ENCODE data around the gene ARHGAP9.

DNA sequence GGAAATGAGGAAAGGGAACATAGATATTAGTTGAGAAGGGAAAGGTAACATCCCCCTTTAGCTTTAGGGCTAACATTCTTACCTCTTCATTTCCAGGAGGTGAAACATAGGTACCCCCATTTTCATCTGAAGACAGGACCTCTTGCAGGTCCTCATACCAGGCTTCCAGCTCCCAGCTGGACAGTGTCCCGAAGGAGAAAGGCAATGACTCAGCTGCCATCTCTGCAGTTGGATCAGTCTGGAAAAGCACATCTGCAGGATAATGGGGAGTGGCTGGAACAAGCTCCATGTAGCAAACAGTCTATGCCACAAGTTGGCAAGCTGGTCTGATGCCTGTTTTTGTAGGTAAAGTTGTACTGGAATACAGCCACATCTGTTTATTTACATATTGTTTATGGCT, 37.5 kb upstream of the ARHGAP9 start:
- TF ChIP-seq, protein P1, sequence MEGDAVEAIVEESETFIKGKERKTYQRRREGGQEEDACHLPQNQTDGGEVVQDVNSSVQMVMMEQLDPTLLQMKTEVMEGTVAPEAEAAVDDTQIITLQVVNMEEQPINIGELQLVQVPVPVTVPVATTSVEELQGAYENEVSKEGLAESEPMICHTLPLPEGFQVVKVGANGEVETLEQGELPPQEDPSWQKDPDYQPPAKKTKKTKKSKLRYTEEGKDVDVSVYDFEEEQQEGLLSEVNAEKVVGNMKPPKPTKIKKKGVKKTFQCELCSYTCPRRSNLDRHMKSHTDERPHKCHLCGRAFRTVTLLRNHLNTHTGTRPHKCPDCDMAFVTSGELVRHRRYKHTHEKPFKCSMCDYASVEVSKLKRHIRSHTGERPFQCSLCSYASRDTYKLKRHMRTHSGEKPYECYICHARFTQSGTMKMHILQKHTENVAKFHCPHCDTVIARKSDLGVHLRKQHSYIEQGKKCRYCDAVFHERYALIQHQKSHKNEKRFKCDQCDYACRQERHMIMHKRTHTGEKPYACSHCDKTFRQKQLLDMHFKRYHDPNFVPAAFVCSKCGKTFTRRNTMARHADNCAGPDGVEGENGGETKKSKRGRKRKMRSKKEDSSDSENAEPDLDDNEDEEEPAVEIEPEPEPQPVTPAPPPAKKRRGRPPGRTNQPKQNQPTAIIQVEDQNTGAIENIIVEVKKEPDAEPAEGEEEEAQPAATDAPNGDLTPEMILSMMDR (IDR thresholded peaks at IDR 0.05; ENCODE audit: insufficient read depth, low read length), result no peak
- TF ChIP-seq GABPA (IDR thresholded peaks at IDR 0.05; ENCODE audit: low read depth) (no peak), POLR2AphosphoS5 (IDR thresholded peaks at IDR 0.05; ENCODE audit: low read depth) (no peak), SPI1 (IDR thresholded peaks at IDR 0.05; ENCODE audit: borderline replicate concordance, low read depth) (no peak)
- TF ChIP-seq, protein P2, sequence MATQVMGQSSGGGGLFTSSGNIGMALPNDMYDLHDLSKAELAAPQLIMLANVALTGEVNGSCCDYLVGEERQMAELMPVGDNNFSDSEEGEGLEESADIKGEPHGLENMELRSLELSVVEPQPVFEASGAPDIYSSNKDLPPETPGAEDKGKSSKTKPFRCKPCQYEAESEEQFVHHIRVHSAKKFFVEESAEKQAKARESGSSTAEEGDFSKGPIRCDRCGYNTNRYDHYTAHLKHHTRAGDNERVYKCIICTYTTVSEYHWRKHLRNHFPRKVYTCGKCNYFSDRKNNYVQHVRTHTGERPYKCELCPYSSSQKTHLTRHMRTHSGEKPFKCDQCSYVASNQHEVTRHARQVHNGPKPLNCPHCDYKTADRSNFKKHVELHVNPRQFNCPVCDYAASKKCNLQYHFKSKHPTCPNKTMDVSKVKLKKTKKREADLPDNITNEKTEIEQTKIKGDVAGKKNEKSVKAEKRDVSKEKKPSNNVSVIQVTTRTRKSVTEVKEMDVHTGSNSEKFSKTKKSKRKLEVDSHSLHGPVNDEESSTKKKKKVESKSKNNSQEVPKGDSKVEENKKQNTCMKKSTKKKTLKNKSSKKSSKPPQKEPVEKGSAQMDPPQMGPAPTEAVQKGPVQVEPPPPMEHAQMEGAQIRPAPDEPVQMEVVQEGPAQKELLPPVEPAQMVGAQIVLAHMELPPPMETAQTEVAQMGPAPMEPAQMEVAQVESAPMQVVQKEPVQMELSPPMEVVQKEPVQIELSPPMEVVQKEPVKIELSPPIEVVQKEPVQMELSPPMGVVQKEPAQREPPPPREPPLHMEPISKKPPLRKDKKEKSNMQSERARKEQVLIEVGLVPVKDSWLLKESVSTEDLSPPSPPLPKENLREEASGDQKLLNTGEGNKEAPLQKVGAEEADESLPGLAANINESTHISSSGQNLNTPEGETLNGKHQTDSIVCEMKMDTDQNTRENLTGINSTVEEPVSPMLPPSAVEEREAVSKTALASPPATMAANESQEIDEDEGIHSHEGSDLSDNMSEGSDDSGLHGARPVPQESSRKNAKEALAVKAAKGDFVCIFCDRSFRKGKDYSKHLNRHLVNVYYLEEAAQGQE (IDR thresholded peaks at IDR 0.05; ENCODE audit: insufficient replicate concordance, low read depth), result no peak
